ENCODE results near the gene MSI2.

The MSI2 gene

DNA sequence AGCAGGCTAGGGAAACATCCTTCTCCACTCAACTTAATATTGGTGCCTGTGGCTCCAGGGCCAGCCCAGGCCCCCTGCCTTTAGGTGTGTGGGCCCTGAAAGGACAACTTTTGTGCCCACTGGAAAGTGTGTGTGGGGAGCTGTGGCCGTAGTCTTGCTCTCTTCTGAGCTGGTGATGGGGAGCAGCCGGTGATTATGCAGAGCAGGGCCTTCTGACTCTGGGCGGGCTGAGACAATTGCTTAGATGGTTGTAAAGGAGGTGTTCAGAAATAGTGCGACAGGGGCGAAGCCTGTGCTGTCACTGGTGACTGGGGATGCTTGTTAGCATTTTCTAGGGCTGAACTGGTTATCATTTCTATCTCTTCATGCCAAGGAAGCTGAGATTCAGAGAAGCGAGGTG is 62.6 kb downstream of the MSI2 start:
- no peak for DNase-seq (ENCODE audit: low read depth)

DNA sequence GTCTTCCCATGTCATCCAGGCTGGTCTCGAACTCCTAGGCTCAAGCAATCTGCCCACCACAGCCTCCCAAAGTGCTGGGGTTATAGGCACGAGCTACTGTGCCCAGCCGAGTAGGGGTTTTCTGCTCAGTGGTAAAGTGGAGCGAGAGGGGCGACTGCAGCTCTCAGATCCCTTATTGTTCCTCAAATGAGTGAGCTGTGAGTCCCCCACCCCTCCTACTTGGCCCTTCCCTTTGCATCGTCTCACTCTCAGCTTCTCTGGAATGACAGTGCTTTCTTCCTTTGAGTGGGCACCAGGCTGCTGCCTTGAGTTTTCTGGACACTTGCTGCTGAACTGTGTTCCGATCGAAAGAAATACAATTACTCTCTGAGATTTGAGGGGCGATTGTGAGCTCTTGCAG is 63.5 kb downstream of the MSI2 start:
- no peak for DNase-seq (ENCODE audit: low read depth)

DNA sequence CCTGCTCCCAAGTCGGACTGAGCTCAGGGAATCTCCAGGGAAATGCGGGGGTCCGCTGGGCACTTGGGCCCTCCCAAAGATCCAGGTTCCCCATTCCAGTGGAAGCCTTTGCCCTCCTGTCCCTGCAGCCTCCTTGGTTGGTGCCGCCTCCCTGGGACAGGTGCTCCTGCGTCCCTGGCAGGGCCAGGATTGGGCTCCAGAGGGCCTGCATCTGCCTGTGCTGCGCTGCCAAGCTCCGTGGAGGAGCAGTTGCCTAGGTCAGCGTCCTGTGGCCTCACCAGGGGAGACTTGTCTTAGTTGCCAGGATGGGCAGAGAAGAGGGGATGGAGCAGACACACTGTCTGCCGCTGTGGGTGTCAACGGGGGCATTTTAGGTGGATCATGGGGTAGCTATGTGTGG is 67.1 kb downstream of the MSI2 start:
- DNase-seq (ENCODE audit: low read depth): no peak

DNA sequence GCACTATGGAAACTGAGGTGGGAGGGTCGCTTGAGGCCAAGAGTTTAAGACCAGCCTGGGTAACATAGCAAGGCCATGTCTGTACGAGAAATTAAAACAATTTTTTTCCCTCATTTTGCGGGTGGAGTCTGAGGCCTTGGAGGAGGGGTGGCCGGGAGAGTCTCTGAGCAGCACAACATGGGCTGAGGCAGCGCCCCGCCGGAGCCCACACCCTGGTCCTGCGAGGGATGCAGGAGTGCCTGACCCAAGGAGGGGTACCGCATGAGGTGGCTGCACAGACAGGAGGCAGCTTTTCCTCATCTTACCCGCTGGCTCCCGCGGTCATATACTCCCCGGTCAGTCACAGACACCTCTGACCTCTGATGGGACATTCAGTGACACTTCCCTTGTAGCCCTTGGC is 67.7 kb downstream of the MSI2 start:
- no peak for DNase-seq (ENCODE audit: low read depth)

DNA sequence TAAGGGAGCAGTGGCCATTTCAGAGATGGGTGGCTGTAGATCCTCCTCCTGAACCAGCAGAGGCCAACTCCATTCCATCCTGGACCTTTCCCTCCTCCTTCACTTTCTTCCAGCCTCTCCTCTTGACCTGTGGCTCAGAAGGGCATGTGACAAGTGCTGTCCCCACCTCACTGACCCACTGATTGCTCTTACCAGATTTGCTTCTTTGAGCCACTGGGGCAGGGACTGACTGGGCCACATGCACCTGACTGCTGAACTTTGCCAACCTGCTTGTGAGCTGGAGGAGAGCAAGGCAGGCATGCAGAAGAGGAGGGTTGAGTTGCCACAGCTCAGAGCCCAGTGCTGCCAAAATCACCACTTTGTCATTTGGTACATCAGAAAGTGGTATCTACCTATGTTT is 68.3 kb downstream of the MSI2 start:
- DNase-seq (ENCODE audit: low read depth): no peak

DNA sequence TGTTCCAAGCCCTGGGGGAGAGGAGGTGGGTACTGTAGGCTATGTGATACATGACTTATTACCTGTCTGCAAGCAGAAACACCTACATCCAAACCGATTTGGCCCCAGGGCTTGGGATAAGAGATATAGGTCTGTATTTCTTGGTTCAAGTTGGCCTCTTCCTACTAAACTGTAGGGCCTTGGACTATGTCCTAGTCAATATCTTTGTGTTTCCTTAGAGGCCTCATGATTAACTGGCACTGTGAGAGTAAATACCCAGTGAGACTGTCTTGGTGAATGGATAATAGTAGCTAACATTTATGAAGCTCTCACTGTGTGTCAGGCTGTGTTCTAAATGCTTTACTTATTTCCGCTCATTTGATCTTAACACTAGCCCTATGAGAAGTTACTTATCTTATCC is 70.0 kb downstream of the MSI2 start:
- no peak for DNase-seq (ENCODE audit: low read depth)

DNA sequence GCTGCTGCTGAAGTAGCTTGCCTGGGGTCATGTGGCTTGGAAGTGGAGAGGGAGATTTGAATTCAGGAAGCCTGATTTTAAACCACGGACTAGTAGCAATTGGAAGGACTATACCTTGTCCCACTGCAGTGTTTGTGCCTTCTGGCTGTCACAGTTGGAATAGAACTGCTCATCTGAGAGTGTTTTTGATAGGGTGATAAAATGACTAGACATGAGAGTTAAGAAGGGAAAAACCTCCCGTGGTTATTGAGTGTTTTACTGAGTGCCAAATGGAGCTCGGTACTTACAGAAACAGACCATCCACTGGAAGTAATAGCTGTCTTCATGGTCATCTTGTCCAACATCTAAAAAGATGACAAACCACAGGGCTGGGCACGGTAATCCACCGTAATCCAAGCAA is 70.4 kb downstream of the MSI2 start:
- DNase-seq (ENCODE audit: low read depth): no peak

DNA sequence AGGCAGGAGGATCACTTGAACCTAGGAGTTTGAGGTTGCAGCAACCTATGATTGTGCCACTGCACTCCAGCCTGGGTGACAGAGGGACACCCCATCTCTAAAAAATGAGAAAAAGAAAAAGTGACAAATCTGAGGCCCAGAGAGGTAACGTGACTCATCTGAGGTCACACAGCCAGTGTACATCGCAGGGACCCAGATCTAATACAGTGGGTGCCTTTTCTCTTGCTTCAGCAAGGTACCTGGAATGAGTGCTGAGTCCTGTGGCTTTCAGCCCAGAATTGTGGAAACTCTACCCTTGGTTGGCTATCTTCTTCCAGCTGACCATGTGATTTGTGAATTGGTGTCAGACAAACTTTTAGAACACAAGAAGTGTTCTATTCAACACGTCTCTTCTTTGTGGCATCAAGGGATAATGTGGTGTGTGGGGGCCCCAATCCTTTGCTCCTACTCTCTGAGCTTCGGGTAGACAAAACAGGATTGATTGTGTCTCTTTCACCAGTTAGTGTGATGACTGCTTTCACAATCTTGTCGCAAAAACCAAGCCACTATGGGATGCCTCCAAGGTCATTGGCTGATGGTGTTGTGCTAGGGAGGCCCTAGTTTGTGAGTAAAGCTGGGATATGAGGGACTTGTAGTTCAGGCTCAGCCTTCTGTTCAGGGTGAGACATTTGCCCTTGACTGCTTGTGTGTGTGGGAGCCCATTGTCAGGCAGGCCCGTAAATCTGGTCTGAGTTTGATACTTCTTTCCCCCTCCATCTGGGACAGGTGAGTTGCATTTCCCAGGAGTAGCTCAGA is 71.0 kb downstream of the MSI2 start:
- no peak for DNase-seq (ENCODE audit: low read depth)

DNA sequence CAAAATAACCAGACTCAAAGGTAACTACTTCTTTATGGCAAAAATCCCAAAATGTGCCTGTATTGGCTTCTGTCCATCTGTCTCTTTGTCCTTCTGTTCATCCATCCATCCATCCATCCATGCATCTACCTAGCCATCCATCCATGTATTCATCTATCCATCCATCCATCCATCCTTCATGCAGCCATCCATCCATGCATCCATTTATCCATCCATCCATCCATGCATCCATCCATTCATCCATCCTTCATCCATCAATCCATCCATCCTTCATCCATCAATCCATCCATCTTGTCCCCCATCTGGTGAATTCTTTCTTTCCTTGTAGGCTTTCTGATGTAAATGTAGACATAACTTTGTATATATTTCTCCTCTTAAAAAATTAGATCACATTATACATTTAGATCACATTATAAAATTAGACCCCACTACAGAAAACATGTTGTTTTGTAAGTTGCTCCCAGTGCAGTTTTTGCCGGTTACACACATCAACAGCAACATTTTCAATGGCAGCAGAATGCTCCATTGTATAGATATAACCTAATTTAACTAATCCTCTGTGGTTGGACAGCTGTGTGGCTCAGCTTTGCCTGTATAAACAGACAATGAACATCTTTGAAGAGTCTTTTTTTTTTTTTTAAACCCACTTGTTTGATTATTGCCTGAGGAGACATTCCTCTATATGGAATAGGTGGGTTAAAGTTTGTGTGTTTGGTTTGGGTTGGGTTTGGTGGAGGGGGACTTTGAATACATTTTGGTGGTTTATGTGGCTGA is 72.0 kb downstream of the MSI2 start:
- no peak for DNase-seq (ENCODE audit: low read depth)

DNA sequence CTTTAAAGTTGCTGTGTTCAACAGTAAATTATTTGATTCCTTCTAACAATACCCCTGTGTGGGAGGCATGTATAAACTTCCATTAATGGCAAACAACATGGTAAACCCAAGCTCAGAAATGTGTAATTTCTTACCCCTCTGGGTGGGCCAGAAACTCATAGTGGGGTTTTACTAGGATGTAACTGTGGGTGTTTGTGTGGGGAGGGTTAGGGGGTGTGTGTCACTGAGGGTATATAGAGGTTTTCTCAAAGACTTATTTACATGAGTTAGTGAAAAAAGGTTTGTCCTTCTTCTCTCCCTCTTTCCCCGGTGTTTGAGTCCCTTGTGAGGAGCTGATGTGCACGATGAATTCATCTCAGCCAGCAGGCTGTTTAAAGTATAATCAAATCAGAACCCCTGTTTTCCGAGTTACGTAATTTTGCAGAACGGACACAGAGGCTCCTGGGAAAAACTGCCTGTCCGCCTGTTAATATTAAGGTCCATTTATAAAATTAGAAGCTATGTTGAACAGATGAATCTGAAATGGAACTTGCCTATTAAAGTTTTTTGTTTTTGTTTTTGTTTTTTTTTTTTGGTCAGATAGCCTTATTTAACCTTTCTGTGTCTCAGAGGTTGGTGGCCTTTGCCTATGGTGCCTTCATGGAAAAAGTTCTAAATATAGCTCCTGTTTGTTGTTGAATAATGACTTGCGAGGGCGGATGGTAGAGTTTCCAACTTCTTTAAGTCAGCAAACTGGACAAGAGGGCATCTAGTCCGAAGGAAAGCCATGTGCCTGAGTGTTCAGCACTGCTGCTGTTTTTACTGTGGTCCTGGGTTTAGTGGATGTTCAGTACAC is 73.3 kb downstream of the MSI2 start:
- no peak for DNase-seq (ENCODE audit: low read depth)

DNA sequence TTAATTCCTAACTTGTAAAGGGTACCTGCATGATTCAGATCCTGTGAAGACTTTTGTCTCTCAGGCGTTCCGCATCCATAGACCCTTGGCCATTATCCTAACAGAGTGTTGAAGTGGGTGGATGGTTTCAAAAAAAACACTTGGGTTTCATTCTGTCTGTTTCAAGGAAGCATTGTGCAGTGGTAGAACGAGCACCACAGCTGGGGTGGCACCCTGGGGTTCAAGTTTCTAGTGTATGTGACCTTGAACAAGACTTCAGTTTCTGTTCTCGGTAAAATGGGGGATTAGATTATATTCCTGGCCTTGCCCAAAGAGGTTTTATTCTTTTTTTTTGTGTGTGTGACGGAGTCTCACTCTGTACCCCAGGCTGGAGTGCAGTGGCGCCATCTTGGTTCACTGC is 74.3 kb downstream of the MSI2 start:
- DNase-seq (ENCODE audit: low read depth): no peak

DNA sequence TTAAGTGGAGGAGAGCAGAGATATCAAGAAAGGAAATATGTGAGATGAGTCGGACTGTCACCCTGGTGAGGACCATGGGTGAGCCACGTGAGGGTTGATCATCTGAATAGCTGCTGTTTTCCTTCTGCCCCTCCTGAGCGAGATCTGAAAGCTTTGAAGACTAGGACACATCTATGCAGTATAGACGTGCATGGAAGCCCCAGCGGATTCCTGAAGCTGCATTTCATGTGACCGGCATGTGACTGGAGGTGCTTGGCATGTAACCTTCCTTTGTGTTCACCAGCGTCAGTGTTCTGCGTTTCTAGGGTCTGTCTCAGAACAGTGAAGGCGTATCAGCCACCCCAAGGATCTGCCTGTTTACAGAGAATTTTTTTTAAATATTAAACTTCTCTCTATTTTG is 75.1 kb downstream of the MSI2 start:
- DNase-seq (ENCODE audit: low read depth): no peak

DNA sequence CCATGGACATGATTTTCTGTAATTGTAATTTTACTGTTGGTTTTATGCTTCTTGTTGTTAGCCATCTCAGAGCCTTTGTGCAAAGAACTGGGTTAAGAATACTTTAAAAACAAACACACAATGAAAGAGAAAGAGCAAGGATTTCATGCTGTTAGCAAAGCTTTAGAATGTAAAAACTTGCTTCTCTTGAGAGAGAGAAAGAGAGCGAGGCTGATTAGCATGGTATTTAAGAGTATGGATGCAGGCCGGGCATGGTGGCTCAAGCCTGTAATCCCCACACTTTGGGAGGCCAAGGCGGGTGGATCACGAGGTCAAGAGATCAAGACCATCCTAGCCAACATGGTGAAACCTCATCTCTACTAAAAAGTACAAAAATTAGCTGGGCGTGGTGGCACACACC is 76.2 kb downstream of the MSI2 start:
- no peak for DNase-seq (ENCODE audit: low read depth)

DNA sequence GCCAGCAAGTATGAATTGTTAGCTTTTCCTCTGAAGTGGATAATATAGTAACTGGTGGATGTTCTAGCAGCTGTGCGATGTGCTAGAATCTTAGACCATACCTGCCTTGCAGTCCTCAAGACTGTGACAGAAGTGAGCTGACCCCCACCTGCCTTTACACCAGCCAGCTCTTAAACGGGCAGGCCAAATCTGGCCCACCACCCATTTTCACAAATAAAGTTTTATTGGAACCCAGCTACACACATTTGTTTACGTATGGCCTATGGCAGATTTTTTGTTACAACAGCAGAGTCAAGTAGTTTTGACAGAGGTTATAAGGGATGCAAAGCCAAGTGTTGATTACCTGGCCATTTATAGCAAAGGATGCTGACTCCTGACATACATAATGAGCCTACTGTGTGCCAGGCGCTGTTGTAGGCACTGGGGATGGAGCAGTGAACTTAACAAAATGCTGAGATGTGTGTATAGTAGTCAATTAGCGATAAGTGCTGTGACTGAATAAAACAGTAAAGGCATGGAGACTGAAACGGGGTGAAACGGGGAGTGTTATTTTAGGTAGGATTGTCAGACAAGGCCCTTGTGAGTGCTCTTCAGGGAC is 79.0 kb downstream of the MSI2 start:
- no peak for DNase-seq (ENCODE audit: low read depth)

DNA sequence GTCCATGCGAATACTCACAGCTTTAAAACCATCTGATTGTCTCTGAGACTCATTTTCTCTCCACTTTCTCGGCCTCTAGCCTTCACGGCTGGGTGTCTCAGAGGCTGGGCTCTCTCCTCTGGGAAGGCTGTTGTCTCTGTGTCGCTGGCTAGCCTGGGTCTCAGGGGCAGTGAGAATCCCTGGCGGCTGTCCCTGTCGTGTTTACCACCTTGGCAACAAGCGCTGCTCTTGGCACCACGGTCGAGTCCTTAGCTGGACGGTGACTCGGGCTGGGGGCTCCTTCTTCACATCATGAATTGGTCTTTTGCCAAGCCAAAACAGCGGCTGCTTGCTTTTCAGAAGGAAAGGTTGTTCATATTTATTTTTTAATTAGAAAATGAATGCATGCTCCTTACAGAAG is 81.1 kb downstream of the MSI2 start:
- no peak for DNase-seq (ENCODE audit: low read depth)

DNA sequence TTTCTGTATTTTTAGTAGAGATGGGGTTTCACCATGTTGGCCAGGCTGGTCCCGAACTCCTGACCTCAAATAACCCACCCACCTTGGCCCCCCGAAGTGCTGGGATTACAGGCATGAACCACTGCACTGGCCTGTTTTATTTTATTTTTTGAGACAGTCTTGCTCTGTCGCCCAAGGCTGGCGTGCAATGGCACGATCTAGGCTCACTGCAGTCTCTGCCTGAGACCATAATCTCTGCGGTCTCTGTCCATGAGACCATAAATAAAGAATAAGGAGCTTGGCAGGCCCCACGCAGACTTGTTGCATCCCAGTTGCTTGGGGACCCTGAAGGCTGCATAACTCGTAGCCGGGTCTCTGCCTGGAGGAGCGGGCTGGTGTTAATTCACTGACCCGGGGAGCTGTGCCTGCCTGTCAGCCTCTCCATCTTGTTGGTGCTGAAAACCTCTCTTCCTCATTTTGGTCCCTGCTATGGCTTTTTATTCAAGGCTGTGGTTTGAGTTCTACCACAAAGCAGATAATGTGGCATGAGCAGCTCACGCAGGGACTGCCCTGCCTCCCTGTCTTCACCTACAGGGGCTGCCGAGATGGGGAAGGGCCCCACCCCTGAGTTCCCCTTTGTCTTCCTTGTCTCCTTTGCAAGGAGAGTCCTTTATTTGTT is 82.1 kb downstream of the MSI2 start:
- DNase-seq (ENCODE audit: low read depth): no peak

DNA sequence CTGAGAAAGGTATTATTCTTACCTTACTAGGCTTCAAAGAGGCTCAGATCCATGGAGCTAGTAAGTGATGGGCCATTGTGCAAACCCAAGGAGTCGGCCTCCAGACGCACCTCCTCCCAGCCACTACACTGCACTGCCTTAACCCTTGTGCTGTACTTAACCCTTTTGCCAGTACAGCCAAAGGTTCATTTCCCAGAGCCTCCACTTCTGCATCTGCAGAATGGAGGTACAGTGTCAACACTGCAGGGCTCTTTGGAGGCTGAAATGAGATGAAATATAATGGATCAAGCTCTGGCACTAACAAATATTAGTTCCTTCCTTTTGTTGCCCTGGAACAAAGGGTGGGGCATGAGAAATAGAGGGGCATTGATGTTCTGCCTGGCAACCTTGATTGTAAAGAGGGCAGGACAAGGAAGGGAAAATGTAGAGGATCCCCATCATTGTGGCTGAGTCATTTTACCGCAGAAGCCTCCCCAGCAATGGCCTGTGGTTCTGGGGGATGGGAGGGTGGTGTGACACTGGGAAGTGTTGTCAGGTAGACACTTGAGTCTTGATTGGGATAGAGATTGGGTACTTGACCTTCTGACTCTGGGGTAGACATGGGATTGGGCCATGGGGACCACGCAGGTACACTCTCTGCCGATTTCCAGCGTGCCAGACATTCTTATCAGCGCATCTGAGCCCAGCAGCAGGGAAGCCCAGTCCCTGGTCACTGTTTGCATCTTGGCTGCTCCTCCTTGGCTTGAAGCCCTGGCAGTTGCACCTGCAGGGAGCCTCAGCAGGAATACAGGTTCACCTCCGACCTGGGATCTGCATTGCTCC is 84.0 kb downstream of the MSI2 start:
- DNase-seq (ENCODE audit: low read depth): no peak

DNA sequence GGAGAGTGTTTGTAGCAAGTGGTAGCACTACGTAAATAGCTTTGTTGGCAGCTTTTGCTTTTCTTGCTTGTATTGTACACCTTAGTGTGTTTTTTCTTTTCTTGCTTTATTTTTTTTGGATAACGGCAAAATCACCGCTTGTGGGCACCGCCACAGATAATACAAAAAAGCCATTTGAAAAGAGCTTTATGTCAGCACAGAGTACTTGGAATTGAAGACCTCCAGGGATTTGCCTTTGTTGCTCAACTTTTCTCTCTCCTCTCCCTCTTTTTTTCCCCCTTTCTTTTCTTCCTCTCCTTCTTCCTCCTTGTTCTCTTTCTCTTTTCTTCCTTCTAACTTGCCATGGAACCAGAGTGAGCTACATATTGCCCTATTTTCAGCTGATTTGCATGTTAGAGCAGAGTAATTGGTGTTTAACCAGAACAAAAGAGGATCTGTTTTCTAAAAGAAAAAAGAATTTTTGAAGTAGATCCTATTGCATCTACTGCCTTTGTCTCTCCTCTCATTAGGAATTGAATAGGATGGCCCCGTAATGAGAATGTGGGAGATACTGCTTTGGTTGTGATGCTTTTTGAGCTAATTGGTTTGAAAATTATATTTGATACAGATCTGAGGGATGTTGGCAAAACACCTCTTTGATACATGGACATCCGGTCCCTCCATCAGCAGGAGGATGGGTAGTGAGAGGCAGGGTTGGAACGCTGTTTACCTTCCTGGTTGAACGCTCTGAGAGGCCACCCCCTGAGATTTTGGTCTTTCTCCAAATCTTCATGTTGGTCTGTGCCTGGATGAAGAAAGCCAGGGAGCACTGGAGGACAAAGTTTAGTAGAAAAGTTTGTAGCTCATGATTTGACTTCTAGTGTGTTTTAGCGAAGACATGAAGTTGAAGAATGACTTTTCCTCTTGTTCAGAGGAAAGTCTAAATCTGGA is 85.6 kb downstream of the MSI2 start:
- no peak for DNase-seq (ENCODE audit: low read depth)

DNA sequence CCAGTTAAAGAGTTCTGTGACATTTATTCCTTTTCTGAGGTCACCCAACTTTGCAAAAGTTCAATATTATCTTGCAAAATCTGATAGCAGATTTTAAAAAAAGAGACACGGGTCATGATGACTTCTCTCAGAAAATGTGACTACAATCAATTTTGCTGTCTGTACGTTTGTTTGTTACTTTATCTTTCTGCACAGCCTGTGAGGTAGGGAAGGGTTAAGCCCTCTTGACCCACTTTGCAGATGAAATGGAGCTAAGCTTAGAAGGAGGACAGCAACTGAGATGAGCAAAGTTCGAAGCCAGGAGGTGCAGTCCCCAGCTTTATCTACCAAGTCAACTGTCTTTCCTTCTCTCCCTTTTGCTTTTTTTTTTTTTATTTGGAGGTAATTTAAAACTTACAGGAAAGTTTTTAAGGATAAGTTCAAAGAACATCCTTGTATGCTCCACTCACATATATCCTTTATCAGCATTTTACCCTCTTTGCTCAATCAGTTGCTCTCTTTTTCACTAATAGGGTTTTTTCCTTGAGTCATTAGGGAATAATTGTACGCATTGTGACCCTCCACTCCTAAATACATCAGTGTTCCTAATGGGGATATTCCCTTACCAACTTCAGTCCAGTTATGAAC is 86.8 kb downstream of the MSI2 start:
- no peak for DNase-seq (ENCODE audit: low read depth)
